SK-N-SH treated with all-trans-retinoic acid at 6 μM for 48 hours (cell line): ENCODE data around the gene TNFAIP8.
"Not testable (repeated sequence)": the region's sequence is repeated elsewhere in the genome, so short reads cannot be mapped to it uniquely, and the experiment has no call there.

Experiments
- CSDC2 ChIP-seq: fragments of 250-450 bp; sonication (Bioruptor Pico); IDR thresholded peaks from 2 replicates; pipeline ENCODE4 v1.5.0; 2020; ENCODE audit warnings: mild to moderate bottlenecking, moderate library complexity
- GLIS3 ChIP-seq: fragments of 250-450 bp; sonication (Bioruptor Pico); IDR thresholded peaks from 2 replicates; pipeline ENCODE4 v1.5.0; 2020; ENCODE audit warnings: mild to moderate bottlenecking, moderate library complexity
- ISL1 ChIP-seq: fragments of 250-450 bp; sonication (Bioruptor Pico); IDR thresholded peaks from 2 replicates; pipeline ENCODE4 v2.1.2; 2022; ENCODE audit warnings: mild to moderate bottlenecking, moderate library complexity
- TOX ChIP-seq: fragments of 250-450 bp; sonication (Bioruptor Pico); IDR thresholded peaks from 2 replicates; pipeline ENCODE4 v1.8.0; 2021; ENCODE audit warnings: mild to moderate bottlenecking, moderate library complexity, borderline replicate concordance

GRCh38 chr5:119427596-119427995, 71.8 kb downstream of the TNFAIP8 start:
- TF ChIP-seq TOX; GLIS3 (CRISPR knock-in tag); CSDC2 (CRISPR knock-in tag); ISL1 (CRISPR knock-in tag): not testable (repeated sequence)
